Right ventricle myocardium inferior (tissue), 1 donor: ENCODE measurements around the gene TRPC4. TPM values are rescaled to one million over a fixed set of nuclear protein-coding genes. Genes with fewer than 3 reads are reported as not detected.

Experiments used
- ATAC-seq: fragments of 200-7000 bp; cut with Tn5 transposase; one replicate; pipeline ENCODE4 v1.9.1; 2020; ENCODE audit warnings: mild to moderate bottlenecking, moderate library complexity
- DNase-seq: peaks from one replicate; pipeline ENCODE4 v3.0.0; 2021; ENCODE audit errors: missing footprints
- intact Hi-C: fragments of 100-400 bp; cut with DNase I; formaldehyde crosslinking; loops from one replicate; pipeline ENCODE4 v1.11.0; 2022
- total RNA-seq: library from RNA; stranded (reverse); fragmentation: NEBNext Ultra II Directional; extraction: Animal tissue kit (Norgen Biotek cat#: 25700); gene quantifications from one replicate; pipeline ENCODE4 v1.2.1, GENCODE V29; 2021
- donor health status: DM: no; HTN: yes; CAD: no; lungs with severe emphysema.

Gene TRPC4
- total RNA-seq, 1 donor from 2014 or later, result 2.6 TPM

DNA sequence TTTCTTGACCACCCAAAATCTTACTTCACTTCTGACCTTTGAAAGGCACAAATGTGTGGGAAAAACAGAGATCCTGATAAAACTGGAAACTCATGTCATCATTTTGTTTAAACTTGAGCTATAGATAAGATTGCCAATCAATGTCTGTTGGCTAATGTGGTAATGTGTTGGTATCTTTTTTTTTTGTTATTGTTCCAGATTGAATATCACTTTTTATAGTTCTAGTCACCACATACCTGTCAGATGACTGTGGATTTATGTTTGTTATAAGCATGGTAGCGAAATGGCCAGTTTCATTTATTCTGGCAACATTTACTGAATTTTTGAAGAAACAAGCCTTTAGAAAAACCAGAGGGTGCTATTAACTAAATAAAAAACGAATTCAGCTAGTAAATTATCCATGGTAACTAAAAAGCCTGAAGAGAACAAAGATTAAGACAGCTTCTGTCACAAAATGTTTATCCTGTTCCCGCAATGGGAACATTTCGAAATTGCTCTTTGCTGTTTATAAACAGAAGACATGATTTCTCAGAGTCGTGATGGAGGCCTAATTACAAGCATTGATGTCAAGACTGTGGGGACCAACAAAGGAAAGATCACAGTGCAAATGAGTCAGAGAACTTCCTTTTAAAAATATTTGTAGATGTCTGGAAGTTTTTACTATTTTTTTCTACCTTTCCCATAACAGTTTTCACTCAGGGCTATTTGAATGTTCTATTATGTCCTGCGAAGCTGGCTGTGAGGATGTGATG is 188.1 kb downstream of the TRPC4 start:
- ATAC-seq (no peak), DNase-seq (no peak)
- intact Hi-C loops, result no loop called here

DNA sequence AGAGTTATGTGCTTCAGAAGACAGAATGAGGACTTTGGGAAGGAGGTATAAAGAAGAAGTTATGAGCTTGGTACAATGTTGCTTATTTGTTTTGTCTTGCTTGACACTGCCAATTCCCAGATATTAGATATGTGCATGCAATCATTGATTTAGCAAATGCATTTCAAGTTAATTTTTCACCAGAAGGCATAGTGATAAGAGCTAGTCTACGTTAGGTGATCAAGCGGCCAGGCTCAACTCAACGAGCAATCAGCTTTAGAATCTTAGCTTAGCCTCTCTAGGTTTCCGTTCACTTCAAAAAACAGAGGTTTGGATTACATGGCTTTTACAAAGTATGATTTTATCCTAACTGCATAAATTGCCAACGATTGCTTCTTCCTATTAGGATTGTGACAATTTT is 189.4 kb downstream of the TRPC4 start:
- DNase-seq, result no peak
- intact Hi-C loops, result no loop called here
- no peak for ATAC-seq

DNA sequence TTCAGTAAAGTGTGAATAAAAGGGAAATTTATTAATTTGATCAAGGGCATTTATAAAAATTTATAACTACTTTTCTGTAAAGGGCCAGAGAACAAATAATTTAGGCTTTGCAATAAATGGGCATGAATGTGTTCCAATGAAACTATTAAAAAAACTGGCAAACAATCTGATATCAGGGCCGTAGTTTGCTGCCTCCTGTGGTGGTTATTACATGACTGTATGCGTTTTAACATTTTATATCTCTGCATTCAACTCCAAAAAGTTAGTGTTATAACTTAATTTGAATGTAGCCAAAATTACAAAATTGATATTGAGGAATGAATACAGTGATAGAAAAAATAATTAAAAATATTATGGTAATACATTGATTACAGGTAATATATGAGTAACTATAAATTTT is 190.5 kb downstream of the TRPC4 start:
- DNase-seq, result no peak
- intact Hi-C loops, result no loop called here

DNA sequence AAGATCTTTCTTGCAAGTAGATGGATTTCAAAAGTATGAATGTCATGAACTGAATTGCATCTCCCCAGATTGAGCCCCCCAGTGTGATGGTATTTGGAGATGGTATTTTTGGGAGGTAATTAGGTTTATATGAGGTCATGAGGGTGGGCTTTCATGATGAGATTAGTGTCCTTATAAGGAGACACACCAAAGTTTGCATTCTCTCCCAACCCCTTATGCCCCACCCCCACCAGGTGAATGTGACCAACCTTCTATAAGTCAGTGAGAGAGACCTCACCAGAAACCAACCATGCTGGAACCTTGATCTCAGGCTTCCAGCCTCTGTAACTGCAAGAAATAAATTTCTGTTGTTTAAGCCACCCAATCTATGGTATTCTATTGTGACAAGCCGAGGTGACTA is 199.7 kb downstream of the TRPC4 start:
- no peak for DNase-seq
- intact Hi-C loops, result no loop called here
- ATAC-seq, result no peak

More for the DNA sequence above, 190.5 kb downstream of the TRPC4 start:
- no peak for ATAC-seq

DNA sequence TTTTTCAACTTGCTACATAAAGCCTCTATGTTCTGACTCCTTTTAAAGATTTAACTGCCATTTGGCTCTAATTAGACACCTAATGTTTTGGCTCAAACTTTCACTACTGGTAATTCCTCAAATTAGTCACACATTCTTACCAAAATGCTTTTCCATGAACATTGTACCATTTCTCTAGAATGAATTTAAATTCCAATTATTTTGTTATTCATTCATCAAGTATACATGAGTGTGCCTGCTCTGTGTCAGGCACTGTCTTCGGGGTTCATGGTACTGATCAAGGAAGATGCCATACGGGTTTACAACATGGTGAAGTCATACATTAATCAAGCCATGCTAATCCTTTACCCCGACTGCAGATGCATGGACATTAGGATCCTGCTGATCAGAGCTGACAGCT is 201.9 kb downstream of the TRPC4 start:
- intact Hi-C loops, result no loop called here
- DNase-seq (no peak), ATAC-seq (no peak)

DNA sequence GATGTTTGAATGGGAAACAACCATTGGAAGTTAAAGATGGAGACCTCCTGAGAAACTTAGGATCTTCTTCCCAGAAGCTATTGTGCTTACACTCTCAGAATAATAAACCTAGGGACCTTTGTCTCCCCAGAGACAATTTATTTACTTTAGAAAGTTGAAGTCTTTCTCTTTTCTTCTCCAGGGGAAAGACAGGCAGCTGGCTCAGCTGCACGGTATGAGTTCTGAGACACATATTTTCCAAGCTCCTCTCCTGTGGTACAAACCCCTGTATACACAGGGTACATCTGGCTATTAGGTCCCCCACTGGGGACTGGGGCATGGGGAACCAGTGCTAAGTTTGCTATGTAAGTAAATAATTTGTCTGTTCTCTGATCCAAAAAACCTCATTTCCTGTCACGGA is 203.5 kb downstream of the TRPC4 start:
- DNase-seq (no peak), ATAC-seq (no peak)
- intact Hi-C loops, result no loop called here

DNA sequence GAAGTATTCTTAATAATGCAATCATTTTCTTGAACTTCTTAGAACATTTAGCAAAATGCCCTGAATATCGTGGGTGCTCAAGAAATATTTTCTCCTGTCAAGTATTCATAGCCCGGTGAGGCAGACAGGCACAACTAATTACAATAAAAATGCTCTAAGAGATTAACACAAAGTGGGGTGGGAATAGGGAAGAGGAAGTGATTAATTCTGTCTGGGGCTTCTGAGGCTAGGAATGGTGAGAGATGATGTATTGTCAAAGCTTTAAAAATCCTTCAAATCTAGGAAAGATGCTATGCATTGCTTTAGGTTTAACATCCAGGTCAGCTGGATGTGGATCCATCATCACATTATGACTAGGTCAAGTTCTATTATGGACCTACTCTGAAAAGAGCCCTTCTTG is 204.2 kb downstream of the TRPC4 start:
- intact Hi-C loops, result no loop called here

DNA sequence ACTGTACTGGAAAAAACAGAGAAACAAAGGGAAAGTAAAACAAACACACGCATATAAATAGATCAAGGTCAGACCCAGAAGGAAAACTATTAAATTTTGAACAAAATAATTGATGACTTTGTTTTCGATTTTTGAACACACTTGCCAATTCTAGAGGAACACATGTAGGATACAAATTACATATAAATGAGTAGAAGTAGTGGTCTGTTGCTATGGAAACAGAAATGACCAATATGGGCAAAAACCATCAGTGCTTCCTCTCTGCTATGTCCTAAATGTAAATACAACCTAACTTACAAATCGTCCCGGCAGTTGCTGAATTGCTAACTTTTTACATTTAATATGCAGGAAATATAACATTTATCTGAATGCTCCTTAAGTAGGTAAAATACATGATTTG is 205.8 kb downstream of the TRPC4 start:
- ATAC-seq (no peak), DNase-seq (no peak)
- intact Hi-C loops, result no loop called here

More for the DNA sequence above, 204.2 kb downstream of the TRPC4 start:
- no peak for ATAC-seq
- DNase-seq, result no peak

DNA sequence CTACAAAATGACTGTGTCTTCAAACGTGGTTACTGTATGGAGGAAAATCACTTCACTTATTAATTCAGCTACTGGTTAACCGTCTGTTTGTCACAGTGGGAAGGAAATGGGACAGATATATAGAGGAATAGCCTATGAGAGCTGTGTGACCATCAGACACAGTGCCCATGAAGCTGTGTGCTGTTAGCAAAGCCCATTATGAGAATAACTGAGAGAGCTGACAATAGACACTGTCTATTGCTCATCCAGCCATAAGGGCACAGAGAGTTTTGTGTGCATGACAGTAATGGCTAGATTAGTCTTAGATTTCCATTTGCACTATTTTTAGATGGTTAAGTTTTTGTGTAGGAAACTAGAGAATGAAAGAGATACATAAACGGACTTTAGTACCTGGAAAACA is 206.9 kb downstream of the TRPC4 start:
- ATAC-seq, result no peak
- no peak for DNase-seq
- intact Hi-C loops, result no loop called here

DNA sequence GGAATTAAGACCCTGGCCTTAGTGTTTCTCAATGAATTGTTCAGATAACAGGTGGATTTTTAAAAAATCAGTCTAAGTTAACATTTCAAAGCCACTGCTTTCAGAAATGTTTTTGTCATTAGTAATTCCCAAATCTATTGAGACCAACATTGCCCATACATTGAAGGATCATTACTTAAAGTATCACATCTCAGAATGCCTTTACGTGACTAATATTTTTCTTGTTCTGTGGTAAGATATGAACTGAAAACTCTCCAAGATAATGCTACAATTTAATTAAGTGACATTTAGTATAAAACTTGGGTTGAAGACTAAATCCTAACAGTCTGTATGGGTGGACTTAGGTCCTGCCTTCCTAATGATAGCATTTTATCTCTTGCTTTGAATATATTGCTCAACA is 211.6 kb downstream of the TRPC4 start:
- DNase-seq (no peak), ATAC-seq (no peak)
- intact Hi-C loops, result no loop called here

DNA sequence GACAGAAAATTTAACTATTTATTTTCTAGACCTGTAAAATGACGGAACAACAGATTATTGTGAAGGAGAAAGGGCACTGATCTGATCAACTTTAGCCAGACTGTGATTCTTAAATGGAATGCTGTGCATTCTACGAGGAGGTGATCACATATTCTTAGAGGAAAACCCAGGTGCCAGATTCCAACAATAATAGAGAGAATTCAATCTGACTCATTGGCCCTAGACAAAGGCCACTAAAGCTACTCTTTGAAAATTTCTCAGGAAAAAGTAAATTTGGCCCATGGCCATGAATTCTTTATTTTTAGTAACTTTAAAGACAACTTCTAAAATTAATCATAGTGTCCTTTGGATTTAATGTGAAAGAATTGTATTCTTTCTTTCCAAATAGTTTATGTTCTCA is 212.4 kb downstream of the TRPC4 start:
- no peak for ATAC-seq
- DNase-seq, result no peak
- intact Hi-C loops, result no loop called here

DNA sequence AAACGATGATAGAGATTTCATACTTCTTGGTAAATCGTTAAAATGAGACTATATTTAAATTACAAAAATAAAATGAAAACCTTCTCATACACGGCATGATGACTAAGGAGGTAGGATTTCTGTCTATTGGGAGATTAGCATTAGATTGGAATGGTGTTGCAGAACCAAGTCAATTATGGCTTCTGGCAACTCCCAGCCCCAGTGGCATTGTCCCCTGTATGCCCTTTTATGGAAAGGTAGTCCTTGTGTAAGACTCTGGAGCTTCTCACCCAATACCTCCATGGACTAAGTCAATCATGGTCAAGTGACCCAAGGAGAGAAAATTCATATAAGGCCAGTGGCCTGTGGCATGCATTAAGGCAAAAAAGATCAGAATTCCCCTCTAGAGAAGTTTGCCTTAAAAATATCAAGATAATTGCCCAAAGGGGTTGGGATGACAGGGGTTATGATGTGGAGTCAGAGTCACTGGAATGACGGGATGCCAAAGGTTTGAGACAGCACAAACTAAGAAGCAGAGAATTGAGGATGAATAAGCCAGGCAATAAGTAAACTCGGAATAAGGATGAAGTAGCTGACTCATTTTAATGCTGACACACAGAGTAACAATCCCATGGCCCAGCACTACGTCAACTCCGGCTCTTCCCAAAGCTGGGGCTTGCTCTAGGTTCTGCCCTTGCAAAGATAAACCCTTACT is 213.2 kb downstream of the TRPC4 start:
- ATAC-seq (no peak), DNase-seq (no peak)
- intact Hi-C loops, result no loop called here

DNA sequence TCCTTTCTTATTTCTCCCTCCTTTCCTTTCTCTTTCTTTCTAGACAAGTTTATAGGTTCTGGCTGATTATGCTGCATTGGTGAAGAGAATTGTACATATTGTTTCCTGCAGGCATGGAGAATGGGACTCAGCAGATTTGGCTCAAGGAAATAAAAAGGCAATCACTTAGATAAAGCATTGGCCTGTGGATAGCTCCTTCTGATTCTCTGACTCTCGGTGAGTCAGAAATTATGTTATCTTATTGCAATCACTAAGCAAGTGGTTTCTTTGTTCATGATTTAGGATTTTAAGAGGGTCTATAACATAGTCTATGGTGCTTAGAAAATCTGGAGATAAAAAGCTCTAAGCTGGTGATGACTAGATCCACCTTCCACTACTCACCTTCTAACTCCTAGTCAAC is 217.0 kb downstream of the TRPC4 start:
- DNase-seq, result no peak
- ATAC-seq, result no peak
- intact Hi-C loops, result no loop called here

DNA sequence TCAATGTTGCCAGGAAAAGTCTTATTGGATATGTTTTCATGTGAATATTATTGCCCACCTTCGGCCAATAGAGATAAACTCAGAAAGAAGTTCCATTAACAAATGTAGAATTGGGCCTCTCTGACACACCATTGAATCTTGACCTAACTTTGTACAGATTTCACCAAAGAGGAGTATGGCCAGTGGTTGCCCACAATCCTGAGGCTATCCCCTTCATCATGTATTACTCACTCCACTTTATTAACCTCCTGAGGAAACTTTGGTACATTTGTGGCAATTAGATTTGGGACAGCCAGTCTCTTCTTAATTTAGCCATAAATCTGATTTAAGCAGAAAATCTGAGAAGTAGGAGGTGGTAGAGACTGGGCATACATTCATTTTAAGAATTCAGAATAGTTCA is 217.7 kb downstream of the TRPC4 start:
- intact Hi-C loops, result no loop called here
- ATAC-seq (no peak), DNase-seq (no peak)

DNA sequence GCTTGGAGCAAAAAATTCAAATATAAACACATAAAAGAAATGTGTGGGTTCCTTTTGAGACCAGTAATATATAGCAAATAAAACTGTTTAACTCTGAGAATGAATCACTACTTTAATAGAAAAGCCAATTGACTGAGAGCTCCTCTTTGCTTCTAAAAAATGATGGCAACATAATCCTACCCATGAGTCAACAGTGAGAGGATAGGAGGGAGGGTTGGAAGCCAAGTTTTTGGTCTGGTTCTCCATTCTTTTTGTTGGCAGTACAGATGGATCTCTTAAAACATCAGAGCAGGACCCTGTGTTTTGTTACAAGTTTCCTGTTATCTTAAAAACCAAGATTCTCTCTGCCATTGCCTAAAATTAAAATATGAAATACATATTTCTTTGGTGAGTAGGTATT is 221.0 kb downstream of the TRPC4 start:
- no peak for ATAC-seq
- no peak for DNase-seq
- intact Hi-C loops, result no loop called here

DNA sequence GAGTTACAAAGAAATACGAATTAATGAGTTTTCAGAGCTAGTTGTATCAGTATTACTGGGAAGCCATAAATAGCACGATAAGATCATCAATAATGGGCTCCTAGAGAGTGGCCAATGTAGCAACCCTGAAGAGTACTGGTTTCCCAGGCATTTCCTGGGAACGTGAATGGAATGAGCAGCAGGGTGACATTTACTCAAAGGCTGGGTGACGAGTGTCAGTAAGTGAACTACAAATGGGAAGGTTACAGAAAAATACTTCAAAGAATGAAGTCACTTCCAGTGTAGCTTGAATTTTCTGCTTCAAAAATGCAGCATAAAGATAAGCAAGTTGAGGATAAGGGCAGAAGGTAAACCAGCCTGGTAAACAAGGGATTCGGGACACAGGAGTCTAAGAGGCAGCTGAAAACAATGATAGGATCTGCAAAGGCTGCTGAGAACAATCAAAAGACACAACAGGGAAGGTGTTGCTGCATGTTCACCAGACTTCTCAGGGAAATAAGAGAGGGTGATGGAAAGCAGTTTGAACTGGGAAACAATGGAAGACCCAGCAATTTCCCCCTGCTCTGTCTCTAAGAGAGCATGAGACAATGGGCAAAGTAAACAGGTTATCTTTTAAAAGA is 222.4 kb downstream of the TRPC4 start:
- intact Hi-C loops, result no loop called here
- no peak for ATAC-seq
- no peak for DNase-seq

DNA sequence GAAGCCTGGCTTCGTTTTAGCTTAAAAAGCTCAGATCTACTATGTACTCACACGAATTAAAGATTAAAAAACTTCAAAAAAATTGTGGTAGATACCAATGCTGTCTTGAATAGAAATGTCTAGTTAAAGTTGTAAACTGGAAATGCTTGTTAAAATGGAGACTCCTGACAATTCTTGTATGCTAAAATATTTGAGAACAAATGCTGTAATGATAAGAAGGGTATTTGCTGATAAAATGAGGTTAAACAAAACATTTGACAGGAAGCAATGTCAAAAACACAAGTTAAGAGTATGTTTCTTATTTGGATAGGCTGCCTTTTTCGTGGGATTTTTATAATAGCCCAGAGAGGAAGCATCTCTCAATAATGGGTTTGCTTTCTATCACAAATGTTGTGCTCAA is 223.0 kb downstream of the TRPC4 start:
- intact Hi-C loops, result no loop called here
- ATAC-seq (no peak), DNase-seq (no peak)

DNA sequence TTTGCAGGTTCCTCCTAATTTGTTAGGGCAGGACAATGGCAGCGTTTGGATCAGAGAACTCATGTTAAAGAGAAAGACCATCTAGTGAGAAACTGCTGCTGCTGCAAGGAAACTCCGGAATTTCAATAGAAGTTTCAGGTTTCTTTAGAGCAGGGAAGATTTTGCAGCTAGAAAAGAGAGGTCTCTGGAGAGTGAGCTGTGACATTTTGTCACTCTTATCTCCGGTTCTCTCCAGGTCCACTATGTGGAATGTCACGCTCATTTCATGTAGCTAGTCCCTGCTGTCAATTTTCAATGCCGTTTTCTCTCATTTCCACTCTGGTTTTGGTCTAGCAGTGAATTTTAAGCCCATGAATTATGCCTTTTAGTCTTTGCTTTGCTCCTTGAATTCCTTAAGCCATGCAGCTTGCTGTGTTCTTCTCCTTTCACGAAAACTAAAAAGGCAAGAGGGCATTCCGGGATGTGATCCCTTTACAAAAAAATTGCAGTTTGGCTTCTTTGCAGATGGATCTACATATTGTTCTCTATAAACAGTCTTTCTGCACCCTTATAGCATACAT is 224.3 kb downstream of the TRPC4 start:
- ATAC-seq (no peak), DNase-seq (no peak)
- intact Hi-C loops, result no loop called here

DNA sequence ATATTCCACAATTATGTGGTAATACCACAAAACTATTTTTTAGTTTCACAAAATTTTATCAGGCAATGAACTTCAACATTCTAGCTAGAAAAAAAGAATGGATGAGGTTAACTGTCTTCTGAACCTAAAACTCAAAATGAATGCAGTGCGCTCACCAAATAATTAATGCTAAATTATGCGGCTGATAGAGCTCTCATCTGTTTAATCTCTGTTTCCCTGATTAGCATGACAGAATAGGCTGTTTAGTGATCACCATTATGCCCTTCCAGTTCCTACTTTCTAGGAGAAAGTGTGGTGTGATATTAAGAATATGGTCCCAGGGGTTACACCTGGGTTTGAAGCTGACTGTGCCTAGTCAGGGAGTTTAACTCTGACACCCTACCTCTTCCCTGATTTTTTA is 228.2 kb downstream of the TRPC4 start:
- DNase-seq, result no peak
- ATAC-seq, result no peak
- intact Hi-C loops, result loop anchor here (5.0 kb wide), 1 partner anchor 941 kb away; no protein-coding TSS in a partner anchor

DNA sequence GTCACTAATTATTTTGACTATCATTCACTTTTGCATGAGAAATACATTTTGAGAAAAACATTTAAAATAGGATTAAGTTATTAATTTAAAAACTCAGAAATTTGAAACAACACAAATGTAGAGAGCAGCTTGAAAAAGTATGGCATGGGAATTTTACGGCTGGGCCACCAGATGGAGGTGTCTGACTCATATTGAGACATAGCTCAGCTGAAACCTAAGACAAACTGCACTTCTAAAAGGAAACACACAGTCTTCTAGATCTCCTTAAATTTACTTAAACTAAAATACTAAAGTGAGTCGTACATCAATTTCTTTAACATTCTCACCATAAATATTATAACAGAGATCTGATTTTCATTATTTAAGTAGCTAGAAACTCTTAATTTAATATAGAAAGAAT is 229.1 kb downstream of the TRPC4 start:
- DNase-seq (no peak), ATAC-seq (no peak)
- intact Hi-C loops, result loop anchor here (5.0 kb wide), 1 partner anchor 942 kb away; no protein-coding TSS in a partner anchor
